ENCODE data around the gene SEMA3G.

GRCh38 chr3:52452570-52453221, 7.8 kb upstream of the SEMA3G start:
- TF ChIP-seq CTCF (IDR thresholded peaks at IDR 0.05; ENCODE audit: poor library complexity, severe bottlenecking) (no peak), EZH2 (IDR thresholded peaks at IDR 0.05; ENCODE audit: borderline replicate concordance, insufficient read depth, low read length, poor library complexity, severe bottlenecking) (no peak), REST (IDR thresholded peaks at IDR 0.05; ENCODE audit: borderline replicate concordance) (no peak)

Data from neural cell (in vitro differentiated cells).